Measurements from ENCODE around the gene SLAMF7. TPM values are rescaled to one million over a fixed set of nuclear protein-coding genes. Genes with fewer than 3 reads are reported as not detected.

Gene SLAMF7
- total and polyA plus RNA-seq, 2 experiments from 2014 or later, result 0.11 TPM; not detected in 1

DNA sequence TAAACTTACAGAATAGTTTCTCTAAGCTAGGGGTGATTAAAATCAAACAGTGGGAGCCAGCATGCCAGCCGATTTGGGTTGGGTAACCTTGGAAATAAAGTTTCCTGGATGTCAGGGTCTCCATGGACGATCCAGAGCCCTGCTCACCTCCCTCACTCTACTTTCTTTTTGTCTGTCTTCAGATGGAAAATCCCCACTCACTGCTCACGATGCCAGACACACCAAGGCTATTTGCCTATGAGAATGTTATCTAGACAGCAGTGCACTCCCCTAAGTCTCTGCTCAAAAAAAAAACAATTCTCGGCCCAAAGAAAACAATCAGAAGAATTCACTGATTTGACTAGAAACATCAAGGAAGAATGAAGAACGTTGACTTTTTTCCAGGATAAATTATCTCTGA is 13.9 kb downstream of the SLAMF7 start:
- Histone ChIP-seq H3F3A (replicated peaks; ENCODE audit: low read depth) (no peaks in the 10 kb centered on the region), H3K27me3 (ENCODE audit: insufficient read depth) (no peaks in the 10 kb centered on the region), H3K36me3 (ENCODE audit: insufficient read depth) (no peaks in the 10 kb centered on the region), H3K4me2 (no peak overlapping the region), H2AFZ (no peak overlapping the region), H3K27ac (ENCODE audit: low read depth) (no peak overlapping the region), H3K9me2 (ENCODE audit: insufficient read depth) (peaks cover 21% of the 10 kb centered on the region), H3K79me2 (replicated peaks; ENCODE audit: insufficient read depth) (no peaks in the 10 kb centered on the region), H3K4me1 (ENCODE audit: insufficient read depth) (peaks cover 1% of the 10 kb centered on the region; the same call in 1 of the 2 replicates), H4K20me1 (replicated peaks; ENCODE audit: insufficient read depth) (no peaks in the 10 kb centered on the region), H3K4me3 (no peak overlapping the region)
- Mint-ChIP-seq H3K4me3 (no peak overlapping the region), H3K9me3 (no peaks in the 10 kb centered on the region; the same call in 2 of the 3 replicates), H3K36me3 (ENCODE audit: low read depth) (no peaks in the 10 kb centered on the region), H3K4me1 (no peaks in the 10 kb centered on the region; the same call in 2 of the 3 replicates), H3K27me3 (ENCODE audit: insufficient read depth, low read depth, poor library complexity) (peaks cover 3% of the 10 kb centered on the region), H3K27ac (no peak overlapping the region)
- DNase-seq (ENCODE audit: low spot score), result no peak
- no peak for ATAC-seq
- TF ChIP-seq CREB1 (CRISPR knock-in tag; IDR thresholded peaks at IDR 0.05; ENCODE audit: low read depth), result no peak
- TF ChIP-seq ZNF331 (CRISPR knock-in tag; IDR thresholded peaks at IDR 0.05; ENCODE audit: low read depth), result no peak
- no peak for TF ChIP-seq EZH2 (IDR thresholded peaks at IDR 0.05; ENCODE audit: low read depth, unreplicated experiment)
- TF ChIP-seq CTCF (conservative IDR thresholded peaks at IDR 0.05; ENCODE audit: low read depth in 2 of 2), result no peak
- TF ChIP-seq POLR2AphosphoS5 (IDR thresholded peaks at IDR 0.05; ENCODE audit: low read depth), result no peak
- TF ChIP-seq ZNF114 (CRISPR knock-in tag; IDR thresholded peaks at IDR 0.05), result no peak
- TF ChIP-seq STAT1 (IDR thresholded peaks at IDR 0.05; ENCODE audit: unreplicated experiment), result no peak
- TF ChIP-seq JUNB (IDR thresholded peaks at IDR 0.05; ENCODE audit: unreplicated experiment), result no peak
- TF ChIP-seq, protein P1, sequence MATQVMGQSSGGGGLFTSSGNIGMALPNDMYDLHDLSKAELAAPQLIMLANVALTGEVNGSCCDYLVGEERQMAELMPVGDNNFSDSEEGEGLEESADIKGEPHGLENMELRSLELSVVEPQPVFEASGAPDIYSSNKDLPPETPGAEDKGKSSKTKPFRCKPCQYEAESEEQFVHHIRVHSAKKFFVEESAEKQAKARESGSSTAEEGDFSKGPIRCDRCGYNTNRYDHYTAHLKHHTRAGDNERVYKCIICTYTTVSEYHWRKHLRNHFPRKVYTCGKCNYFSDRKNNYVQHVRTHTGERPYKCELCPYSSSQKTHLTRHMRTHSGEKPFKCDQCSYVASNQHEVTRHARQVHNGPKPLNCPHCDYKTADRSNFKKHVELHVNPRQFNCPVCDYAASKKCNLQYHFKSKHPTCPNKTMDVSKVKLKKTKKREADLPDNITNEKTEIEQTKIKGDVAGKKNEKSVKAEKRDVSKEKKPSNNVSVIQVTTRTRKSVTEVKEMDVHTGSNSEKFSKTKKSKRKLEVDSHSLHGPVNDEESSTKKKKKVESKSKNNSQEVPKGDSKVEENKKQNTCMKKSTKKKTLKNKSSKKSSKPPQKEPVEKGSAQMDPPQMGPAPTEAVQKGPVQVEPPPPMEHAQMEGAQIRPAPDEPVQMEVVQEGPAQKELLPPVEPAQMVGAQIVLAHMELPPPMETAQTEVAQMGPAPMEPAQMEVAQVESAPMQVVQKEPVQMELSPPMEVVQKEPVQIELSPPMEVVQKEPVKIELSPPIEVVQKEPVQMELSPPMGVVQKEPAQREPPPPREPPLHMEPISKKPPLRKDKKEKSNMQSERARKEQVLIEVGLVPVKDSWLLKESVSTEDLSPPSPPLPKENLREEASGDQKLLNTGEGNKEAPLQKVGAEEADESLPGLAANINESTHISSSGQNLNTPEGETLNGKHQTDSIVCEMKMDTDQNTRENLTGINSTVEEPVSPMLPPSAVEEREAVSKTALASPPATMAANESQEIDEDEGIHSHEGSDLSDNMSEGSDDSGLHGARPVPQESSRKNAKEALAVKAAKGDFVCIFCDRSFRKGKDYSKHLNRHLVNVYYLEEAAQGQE (IDR thresholded peaks at IDR 0.05; ENCODE audit: unreplicated experiment), result no peak
- TF ChIP-seq EZH2phosphoT487 (IDR thresholded peaks at IDR 0.05; ENCODE audit: unreplicated experiment), result no peak
- TF ChIP-seq ZNF462 (CRISPR knock-in tag; IDR thresholded peaks at IDR 0.05), result no peak
- no peak for TF ChIP-seq ETS1 (IDR thresholded peaks at IDR 0.05)
- no peak for TF ChIP-seq NANOG (IDR thresholded peaks at IDR 0.05; ENCODE audit: borderline replicate concordance)
